GM04503 (cell line): ENCODE results near the gene GADD45G.

ENCODE experiments used
- DNase-seq: peaks from one replicate; pipeline ENCODE4 v3.0.0-alpha.2; 2012; ENCODE audit warnings: low read depth

Gene GADD45G

GRCh38 chr9:89592963-89593726 lies 11.7 kb upstream of the GADD45G start:
- DNase-seq = no peak

GRCh38 chr9:89593727-89594427 lies 10.9 kb upstream of the GADD45G start:
- no peak for DNase-seq

GRCh38 chr9:89594811-89595550 lies 9.8 kb upstream of the GADD45G start:
- no peak for DNase-seq

- DNase-seq = no peak
Measured at GRCh38 chr9:89595646-89596045, 9.2 kb upstream of the GADD45G start.

- no peak for DNase-seq
Measured at GRCh38 chr9:89596937-89597555, 7.8 kb upstream of the GADD45G start.

GRCh38 chr9:89597711-89598362 lies 7.0 kb upstream of the GADD45G start:
- DNase-seq = no peak

- no peak for DNase-seq
Measured at GRCh38 chr9:89598363-89598713, 6.5 kb upstream of the GADD45G start.

- no peak for DNase-seq
Measured at GRCh38 chr9:89598926-89599325, 5.9 kb upstream of the GADD45G start.

- no peak for DNase-seq
Measured at GRCh38 chr9:89600831-89601230, 4.0 kb upstream of the GADD45G start.

GRCh38 chr9:89601306-89601705 lies 3.5 kb upstream of the GADD45G start:
- no peak for DNase-seq

GRCh38 chr9:89601856-89602562 lies 2.8 kb upstream of the GADD45G start:
- no peak for DNase-seq

GRCh38 chr9:89602978-89603766 lies 1.6 kb upstream of the GADD45G start:
- DNase-seq = no peak

- DNase-seq = no peak
Measured at GRCh38 chr9:89603767-89604665, 796 bp upstream of the GADD45G start.

- DNase-seq = no peak
Measured at GRCh38 chr9:89605465-89606048, 745 bp downstream of the GADD45G start.

- no peak for DNase-seq
Measured at GRCh38 chr9:89606049-89606623, 1.3 kb downstream of the GADD45G start.

- DNase-seq = no peak
Measured at GRCh38 chr9:89606624-89607311, 2.0 kb downstream of the GADD45G start.

GRCh38 chr9:89608641-89609335 lies 4.0 kb downstream of the GADD45G start:
- no peak for DNase-seq
